GM18907 (cell line): Measurements from ENCODE around the gene LRRC57.
A peak's percentile ranks its signal among the peaks of the same experiment; 100 is the strongest.

Source experiments
- ATAC-seq: cut with Tn5 transposase; IDR thresholded peaks from one replicate; pipeline ENCODE4 v1.9.1; 2021; ENCODE audit warnings: mild to moderate bottlenecking, moderate library complexity; ENCODE audit not compliant: unreplicated experiment

Gene LRRC57

DNA sequence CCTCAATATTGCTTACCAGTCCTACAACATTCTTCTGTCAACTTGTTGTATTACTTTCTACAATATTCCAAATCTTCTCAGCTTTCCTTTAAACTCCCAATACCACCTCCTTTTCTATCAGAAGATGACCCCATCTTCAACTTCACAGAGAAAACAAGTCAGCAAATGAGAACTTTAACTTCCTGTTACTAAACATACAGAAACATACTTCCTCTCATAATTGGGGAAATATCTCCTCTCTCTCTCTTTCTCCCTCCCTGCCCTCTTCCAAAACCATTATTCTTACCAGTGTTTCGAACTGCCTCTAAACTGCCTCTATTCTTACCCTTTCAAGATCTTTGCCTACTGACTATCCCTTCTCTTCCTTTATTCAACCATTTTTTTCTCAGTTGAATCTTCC lies 54.9 kb downstream of the LRRC57 start:
- ATAC-seq = no peak

DNA sequence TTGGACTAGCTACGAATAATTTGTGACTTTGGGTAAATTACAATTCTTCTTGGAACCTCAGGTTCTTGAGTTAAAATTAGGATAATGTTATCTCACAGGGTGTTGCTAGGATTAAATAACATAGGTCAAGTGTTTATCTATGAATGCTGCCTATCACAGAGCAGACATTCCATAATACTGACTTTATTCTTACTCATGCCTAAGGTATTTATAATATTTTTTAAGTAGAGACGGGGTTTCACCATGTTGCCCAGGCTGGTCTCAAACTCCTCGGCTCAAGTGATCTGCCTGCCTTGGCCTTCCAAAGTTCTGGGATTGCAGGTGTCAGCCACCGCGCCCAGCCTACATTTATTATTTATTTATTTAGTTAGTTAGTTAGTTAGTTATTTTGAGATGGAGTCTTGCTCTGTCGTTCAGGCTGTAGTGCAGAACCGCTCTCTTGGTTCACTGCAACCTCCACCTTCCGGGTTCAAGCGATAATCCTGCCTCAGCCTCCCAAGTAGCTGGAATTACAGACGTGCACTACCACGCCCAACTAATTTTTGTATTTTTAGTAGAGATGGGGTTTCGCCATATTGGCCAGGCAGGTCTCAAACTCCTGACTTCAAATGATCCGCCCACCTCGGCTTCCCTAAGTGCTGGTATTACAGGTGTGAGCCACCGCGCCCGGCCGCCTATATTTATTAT lies 56.9 kb downstream of the LRRC57 start:
- ATAC-seq = no peak

DNA sequence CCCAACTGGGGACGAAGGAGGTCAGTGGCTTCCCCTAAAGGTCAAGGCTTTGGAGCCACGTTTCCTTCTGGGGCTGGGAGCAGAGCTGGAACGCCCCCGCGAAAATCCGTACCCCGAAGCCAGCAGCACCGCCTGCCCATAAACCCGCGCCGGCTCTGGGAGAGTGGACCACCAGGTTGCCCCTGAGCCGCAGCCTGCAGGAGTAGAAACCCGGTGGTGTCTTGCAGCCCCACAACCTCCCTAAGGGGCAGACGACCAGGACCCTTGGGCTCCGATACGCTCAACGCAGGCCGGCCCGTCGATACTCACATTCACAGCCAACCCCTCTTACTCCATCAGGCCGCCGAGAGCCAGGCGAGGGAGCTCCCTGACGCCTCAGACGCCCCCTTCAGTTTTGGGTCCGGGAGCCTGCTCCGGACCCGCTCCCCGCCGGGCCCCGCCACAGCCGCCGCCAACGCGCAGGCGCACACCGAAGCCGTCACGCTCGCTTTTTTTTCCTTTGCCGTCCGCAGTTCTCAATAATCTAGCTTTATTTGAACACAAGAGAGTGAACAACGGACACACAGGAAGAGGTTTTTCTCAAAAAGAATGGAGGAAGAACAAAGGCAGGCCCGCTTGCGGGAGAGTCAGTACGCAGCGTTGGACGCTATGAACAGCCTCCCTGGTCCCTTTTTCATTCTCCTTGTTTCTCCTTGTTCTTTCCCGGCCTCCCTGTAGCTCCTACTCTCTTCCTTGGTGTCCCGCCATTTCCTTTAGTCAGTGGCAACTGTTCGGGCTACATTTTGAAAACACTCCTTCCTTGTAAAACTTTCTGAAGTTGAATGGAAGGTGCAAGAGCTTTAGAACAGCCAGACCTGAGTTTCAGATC lies 57.7 kb downstream of the LRRC57 start, which contains the start of gene ZNF106:
ZNF106 (minus strand) TSS at position 471 of the 868 bp plus-strand sequence. CDS start 18,852 bp downstream, outside the sequence.
- ATAC-seq = peak; percentile 61

DNA sequence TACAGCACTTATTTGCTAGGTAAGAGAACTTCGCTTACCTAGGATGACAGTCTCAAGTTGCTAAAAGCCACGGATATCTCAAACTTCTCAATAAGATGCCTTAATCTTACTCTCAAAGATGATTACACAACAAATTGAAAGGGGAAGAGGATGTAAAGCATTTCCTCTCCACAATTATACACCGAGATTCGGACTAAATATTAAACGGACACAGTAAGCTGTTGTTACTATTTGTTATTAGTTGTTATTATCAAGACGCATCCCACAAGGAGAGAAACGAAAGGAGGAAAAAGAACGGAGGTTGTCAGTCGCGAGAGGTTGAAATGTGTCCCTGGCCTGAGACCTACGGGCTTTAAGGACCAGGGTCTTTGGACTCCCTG lies 58.3 kb downstream of the LRRC57 start:
- ATAC-seq = no peak
